Measurements from ENCODE around the gene C17orf114.

- TF ChIP-seq, protein P1, sequence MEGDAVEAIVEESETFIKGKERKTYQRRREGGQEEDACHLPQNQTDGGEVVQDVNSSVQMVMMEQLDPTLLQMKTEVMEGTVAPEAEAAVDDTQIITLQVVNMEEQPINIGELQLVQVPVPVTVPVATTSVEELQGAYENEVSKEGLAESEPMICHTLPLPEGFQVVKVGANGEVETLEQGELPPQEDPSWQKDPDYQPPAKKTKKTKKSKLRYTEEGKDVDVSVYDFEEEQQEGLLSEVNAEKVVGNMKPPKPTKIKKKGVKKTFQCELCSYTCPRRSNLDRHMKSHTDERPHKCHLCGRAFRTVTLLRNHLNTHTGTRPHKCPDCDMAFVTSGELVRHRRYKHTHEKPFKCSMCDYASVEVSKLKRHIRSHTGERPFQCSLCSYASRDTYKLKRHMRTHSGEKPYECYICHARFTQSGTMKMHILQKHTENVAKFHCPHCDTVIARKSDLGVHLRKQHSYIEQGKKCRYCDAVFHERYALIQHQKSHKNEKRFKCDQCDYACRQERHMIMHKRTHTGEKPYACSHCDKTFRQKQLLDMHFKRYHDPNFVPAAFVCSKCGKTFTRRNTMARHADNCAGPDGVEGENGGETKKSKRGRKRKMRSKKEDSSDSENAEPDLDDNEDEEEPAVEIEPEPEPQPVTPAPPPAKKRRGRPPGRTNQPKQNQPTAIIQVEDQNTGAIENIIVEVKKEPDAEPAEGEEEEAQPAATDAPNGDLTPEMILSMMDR (IDR thresholded peaks at IDR 0.05): no peak
- TF ChIP-seq POLR2A (IDR thresholded peaks at IDR 0.05): no peak
Observed at GRCh38 chr17:4836221-4836620, 34.1 kb upstream of the C17orf114 start.
